Stomach (tissue), 4 donors: ENCODE measurements around the gene TOMM40L.

ENCODE experiments used
- EP300 ChIP-seq: sonication (generic); formaldehyde crosslinking; IDR thresholded peaks from one replicate; pipeline ENCODE4 v1.6.1; 2017; ENCODE audit warnings: antibody characterized with exemption
- POLR2A ChIP-seq, 4 donors: fragments of 450-650 bp; IDR thresholded peaks; one replicate each; pipeline ENCODE4 v1.6.1; 2016; ENCODE audit warnings: antibody characterized with exemption in 4 of 4, control low read depth in 2 of 4, mild to moderate bottlenecking in 1 of 4, moderate library complexity in 1 of 4
- POLR2AphosphoS5 ChIP-seq, 3 donors: sonication (generic); formaldehyde crosslinking; IDR thresholded peaks; one replicate each; pipeline ENCODE4 v1.6.1; 2016; ENCODE audit warnings: antibody characterized with exemption in 3 of 3
- TF ChIP-seq, protein P1 (sequence below), 7 experiments: fragments of 450-650 bp in 4 of 7; fragments of 200-600 bp in 3 of 7; sonication (generic) in 3 of 7; IDR thresholded peaks; one replicate each; pipeline ENCODE4 v1.5.1; 2016 to 2019; ENCODE audit warnings: antibody characterized with exemption in 7 of 7, control low read depth in 2 of 7, mild to moderate bottlenecking in 1 of 7

- TF ChIP-seq, protein P1, sequence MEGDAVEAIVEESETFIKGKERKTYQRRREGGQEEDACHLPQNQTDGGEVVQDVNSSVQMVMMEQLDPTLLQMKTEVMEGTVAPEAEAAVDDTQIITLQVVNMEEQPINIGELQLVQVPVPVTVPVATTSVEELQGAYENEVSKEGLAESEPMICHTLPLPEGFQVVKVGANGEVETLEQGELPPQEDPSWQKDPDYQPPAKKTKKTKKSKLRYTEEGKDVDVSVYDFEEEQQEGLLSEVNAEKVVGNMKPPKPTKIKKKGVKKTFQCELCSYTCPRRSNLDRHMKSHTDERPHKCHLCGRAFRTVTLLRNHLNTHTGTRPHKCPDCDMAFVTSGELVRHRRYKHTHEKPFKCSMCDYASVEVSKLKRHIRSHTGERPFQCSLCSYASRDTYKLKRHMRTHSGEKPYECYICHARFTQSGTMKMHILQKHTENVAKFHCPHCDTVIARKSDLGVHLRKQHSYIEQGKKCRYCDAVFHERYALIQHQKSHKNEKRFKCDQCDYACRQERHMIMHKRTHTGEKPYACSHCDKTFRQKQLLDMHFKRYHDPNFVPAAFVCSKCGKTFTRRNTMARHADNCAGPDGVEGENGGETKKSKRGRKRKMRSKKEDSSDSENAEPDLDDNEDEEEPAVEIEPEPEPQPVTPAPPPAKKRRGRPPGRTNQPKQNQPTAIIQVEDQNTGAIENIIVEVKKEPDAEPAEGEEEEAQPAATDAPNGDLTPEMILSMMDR (IDR thresholded peaks at IDR 0.05): peak in 1 of 7 experiments; percentile 6
- no peak for TF ChIP-seq POLR2AphosphoS5 (IDR thresholded peaks at IDR 0.05)
- TF ChIP-seq POLR2A (IDR thresholded peaks at IDR 0.05): no peak
- TF ChIP-seq EP300: no peak
These were observed 45.2 kb upstream of the TOMM40L start for GRCh38 chr1:161180639-161181038.
